Stimulated activated CD4-positive, alpha-beta T cell treated with anti-CD3 and anti-CD28 coated beads, Interleukin-15, amount 100 ng/mL, for 48 hours (primary cell): ENCODE data around the gene BCL10.
"Not testable (repeated sequence)": the region's sequence is repeated elsewhere in the genome, so short reads cannot be mapped to it uniquely, and the experiment has no call there.

Experiments used
- DNase-seq, 2 donors: peaks; one replicate each; pipeline ENCODE4 v3.0.0-alpha.2; 2020; ENCODE audit warnings: low read depth in 2 of 2

Gene BCL10

GRCh38 chr1:85264150-85264549 is 12.3 kb downstream of the BCL10 start:
- no peak for DNase-seq

- DNase-seq, result no peak
Observed at GRCh38 chr1:85262985-85263384, 13.4 kb downstream of the BCL10 start.

GRCh38 chr1:85259912-85260274 is 16.5 kb downstream of the BCL10 start:
- DNase-seq, result no peak

- DNase-seq, result peak; percentile 93 to 94
Observed at GRCh38 chr1:85259118-85259911, 17.1 kb downstream of the BCL10 start, which contains the start of gene C1orf52. Gene C1orf52 (minus strand): TSS chr1:85259662. CDS start chr1:85259633, 29 bp downstream.

- DNase-seq, result no peak
Observed at GRCh38 chr1:85258536-85259117, 17.8 kb downstream of the BCL10 start.

GRCh38 chr1:85249042-85249441 is 27.4 kb downstream of the BCL10 start:
- DNase-seq, result not testable (repeated sequence)

GRCh38 chr1:85245891-85246290 is 30.5 kb downstream of the BCL10 start:
- no peak for DNase-seq

- DNase-seq, result no peak
Observed at GRCh38 chr1:85245456-85245855, 31.0 kb downstream of the BCL10 start.

- no peak for DNase-seq
Observed at GRCh38 chr1:85244271-85245061, 32.0 kb downstream of the BCL10 start.

- no peak for DNase-seq
Observed at GRCh38 chr1:85243372-85243771, 33.1 kb downstream of the BCL10 start.

GRCh38 chr1:85240643-85241042 is 35.8 kb downstream of the BCL10 start:
- DNase-seq, result no peak

GRCh38 chr1:85240174-85240601 is 36.2 kb downstream of the BCL10 start:
- no peak for DNase-seq

- DNase-seq, result no peak
Observed at GRCh38 chr1:85237613-85238012, 38.8 kb downstream of the BCL10 start.

- no peak for DNase-seq
Observed at GRCh38 chr1:85230305-85230977, 46.0 kb downstream of the BCL10 start.

GRCh38 chr1:85229574-85230097 is 46.8 kb downstream of the BCL10 start:
- no peak for DNase-seq

- DNase-seq, result no peak
Observed at GRCh38 chr1:85228972-85229371, 47.5 kb downstream of the BCL10 start.

GRCh38 chr1:85225624-85226380 is 50.6 kb downstream of the BCL10 start:
- no peak for DNase-seq

- DNase-seq, result no peak
Observed at GRCh38 chr1:85224734-85225623, 51.5 kb downstream of the BCL10 start.

- DNase-seq, result no peak
Observed at GRCh38 chr1:85224295-85224694, 52.1 kb downstream of the BCL10 start.

- no peak for DNase-seq
Observed at GRCh38 chr1:85223334-85223733, 53.1 kb downstream of the BCL10 start.
